ENCODE results near the gene CST3.
"Not testable (repeated sequence)": the region's sequence is repeated elsewhere in the genome, so short reads cannot be mapped to it uniquely, and the experiment has no call there.

CST3 gene

DNA sequence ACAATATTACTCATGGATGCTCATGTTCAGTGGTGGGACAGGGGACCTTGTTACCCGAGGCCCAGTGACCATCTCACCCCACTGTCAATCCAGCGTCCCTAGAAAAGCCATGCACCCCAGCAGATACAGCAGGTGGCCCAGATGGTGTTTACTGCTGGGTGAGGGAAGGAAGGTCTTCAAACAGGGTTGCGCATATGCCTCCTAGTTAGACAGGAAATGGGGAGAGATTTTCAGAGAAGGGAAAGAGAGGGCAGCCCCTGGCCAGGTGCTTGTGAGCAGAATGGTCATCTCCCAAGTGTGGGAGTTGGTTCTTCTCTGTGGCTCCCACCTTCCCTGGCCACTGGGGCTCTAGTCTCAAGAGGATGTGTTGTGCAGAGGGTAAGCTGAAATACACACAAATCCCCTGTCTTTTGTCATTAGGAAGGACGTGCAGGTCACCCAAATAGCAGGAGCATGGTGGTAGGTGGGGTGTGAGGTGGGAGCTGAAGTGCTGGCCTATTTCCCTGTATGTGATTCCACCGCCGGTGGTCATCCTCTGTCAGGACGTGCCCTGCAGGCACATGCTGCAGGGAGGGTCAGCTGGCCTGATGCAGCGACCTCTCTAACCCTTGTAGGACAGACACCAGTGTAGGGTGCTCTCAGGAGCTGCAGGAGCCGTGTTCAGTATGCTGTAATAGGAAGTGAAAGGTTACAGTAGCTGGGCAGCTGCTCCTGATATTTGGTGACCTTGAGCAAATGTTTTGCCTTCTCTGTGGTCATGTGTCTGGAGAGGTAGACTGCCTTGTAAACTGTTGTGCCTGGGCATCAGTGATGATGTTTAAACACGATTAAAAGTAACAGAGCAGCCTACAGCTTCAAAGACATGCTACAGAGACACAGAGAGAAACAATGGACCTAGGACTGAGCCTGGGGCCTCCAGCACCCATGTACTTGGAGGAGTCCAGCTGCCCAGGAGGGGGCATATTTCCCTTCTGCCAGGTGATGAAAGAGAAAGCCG, 3.2 kb upstream of the CST3 start:
- no peak for FAIRE-seq

DNA sequence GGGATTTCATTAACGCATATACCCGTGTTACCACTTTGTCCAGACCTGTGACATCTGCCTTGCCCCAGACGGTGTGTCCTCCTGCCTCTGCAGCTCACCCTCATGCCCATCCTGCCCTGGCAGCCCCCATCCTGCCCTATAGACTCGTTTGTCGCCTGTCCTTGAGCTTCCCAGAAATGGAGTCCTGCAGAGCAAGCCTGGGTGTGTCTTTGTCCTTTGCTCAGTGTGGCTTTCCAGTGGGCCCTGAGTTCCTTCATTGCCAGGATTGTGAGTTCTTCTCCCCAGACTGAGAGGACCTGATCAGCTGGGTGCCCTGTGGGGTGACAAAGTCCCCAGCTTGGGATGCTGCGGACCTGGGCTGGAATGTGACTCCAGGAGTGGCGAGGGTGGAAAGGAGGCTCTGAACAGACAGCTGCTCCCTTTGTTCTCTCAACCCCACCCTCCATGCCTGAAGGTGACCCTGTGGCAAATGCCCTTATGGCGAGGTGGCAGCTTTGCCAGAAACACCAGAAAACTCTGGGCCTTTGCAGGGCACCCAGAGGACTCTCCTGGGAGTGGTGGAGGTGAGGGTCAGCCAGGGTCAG, 2.4 kb upstream of the CST3 start:
- FAIRE-seq, result no peak

DNA sequence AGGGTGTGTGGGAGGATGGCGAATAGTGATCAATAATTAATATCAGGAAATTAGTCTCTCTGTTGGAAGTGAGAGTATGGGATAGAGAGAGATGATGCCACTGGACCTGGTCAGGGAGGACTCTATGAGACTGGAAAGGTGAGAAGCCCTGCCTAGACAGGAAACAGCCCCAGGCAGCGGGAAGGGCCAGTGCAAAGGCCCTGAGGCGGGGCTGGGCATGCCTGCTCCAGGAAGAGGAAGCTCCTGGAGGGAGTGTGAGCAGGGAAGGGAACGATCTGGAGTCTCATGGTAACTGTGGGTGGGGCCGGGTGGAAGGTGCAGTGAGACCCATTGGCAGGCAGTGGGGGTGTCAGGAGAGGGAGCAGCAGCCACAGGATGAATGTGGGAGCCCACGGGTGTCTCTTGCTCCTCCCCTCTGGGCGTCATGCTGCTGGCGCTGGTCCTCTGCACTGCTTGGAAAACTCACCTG, 1.8 kb upstream of the CST3 start:
- no peak for FAIRE-seq

DNA sequence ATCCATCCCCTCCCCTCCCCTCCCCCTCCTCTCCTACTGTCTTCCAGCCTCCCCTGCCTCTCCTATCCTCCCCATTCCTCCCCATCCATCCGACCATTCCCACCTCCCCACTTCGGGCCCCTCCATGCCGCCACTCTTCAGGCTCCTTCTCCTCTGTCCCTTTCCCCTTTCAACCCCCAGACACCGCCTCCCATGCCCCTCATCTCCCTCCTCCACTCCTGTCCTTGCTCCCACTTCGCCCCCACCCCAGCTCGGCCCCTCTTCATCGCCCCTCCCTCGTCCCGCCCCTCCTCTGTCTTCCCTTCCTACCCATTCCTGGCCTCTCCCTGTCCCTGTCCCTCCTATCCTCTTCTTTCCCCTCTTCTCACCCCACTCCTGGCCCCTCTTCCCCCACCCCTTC, 554 bp upstream of the CST3 start:
- no peak for FAIRE-seq

DNA sequence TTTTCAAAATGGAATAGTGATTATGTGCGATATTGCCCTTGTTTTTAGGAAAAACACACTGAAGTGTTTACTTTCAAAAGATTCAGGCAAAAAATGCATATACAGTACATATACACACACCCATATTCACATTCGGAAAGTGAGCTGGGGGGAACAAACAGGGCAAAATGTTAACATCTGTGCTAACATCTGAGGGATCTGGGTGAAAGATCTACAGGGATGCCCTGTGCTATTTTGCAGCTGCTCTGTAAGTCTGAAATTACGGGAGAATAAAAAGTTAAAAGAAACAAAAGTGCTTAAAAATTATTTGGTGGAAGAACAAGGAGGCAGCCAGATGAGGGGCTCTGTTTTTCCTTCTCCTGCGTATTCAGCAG, 860 bp downstream of the CST3 start:
- FAIRE-seq, result no peak

DNA sequence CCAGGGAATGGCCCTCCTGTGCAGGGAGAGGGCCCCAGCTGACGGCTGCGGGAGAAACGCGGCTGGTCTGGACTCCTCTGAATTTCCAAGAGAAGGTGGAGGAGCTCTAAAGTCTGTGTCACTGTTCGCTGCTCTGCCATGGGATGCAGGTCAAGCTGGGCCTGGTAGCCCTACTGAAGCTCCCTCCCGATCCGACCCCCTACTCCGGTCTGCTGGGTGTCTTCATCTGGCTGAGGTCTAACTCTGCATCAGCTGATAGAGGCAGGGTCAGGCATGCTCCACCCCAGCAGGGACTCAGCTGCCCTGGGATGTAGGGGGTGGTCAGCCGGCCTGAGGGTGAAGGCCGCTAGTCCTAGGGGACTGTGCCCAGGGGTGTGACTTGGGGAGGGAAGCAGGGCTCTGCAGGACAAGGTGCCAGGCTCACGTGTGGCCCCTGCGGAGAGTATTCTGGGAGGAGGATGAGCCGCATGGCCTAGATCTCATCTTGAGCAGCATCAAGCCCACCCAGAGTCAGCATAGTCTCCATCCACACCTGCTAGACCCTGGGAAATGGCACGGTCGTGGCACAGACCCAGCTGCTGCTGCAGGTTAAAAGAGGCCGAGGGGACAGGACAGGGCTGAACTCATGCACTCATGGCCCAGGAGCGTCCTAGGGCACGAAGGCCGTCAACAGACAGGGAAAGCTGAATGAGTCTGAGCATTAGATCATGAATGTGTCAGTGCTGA, 1.4 kb downstream of the CST3 start:
- no peak for FAIRE-seq

DNA sequence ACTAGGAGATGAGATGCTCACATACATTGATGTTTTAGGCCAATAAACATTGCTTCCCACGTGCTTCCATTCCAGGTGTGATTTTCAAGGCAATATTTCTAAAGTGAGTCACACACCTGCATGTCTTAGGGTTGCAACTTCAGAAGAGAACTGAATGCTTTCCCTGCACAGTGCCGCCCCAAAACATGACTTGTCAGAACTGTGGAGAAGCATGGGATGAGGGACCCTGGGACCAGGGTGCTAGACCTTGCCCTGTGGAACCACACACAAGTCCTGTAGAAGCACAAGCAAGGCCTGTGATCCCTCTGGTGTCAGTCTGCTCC, 2.0 kb downstream of the CST3 start:
- not testable (repeated sequence) for FAIRE-seq

DNA sequence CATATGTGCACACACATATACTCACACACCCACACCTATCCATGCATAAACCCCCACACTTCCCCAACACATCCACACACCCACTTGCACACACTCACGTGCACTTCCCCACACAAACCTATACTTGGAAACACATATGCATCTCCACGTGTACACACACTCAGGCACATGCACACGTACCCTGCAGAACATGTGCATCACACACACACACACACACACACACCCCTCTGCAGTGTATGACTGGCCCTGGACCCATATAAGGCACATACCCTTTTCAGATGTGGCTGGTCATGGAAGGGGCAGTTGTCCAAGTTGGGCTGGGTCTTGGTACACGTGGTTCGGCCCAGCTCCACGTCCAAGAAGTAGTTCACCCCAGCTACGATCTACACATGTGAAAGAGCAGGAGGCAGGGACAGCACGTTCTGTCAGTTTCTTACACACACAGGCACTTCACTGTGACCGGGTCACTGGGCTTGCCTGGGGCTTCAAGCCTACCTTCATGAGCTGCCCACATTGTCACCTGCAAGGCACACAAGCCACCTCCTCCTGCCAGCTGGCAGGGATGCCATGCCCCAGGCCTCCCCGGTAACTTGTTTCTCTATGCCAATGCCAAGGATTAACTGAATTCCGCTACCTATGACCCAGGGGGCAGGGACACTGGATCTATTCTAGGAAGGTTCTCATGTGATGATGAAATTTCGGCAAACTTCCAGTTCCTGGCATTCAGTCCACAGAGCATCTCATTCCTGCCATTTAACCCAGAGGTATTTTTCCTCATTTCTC, 2.6 kb downstream of the CST3 start:
- no peak for FAIRE-seq

DNA sequence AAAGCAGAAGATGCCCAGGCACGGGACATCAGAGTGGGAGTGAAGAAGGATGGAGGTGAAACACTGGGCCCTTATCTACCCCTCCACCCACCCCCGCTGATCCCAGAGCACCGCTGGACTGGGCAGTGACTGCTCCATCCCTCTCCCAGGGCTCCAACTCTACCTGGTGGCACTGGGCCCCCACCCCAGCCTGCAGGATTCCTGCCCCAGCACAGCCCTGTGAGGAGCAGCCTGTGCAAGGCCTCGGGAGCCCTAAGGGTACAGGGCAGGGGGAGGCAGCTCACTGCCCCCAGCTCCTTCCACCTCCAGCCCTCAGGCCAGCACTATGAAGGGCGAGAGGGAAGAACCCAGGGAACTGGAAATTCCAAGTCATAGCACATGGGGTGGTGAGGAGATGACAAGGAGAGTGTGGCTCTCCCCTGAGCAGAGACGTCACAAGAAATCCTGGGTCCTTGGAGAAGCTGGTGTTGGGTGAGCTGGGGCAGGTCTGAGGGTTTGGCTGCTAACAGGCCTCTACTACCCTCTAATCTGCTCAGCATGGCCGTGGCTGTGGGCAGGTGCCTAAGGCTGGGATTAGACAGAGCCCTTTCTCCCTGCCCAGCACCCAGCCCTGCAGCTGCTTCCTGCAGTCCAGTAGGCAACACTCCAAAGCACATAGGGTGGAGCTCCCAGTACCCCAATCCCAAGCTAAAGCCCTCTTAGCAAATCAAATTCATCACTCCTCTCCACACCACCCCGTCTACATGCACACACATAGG, 3.5 kb downstream of the CST3 start:
- no peak for FAIRE-seq

DNA sequence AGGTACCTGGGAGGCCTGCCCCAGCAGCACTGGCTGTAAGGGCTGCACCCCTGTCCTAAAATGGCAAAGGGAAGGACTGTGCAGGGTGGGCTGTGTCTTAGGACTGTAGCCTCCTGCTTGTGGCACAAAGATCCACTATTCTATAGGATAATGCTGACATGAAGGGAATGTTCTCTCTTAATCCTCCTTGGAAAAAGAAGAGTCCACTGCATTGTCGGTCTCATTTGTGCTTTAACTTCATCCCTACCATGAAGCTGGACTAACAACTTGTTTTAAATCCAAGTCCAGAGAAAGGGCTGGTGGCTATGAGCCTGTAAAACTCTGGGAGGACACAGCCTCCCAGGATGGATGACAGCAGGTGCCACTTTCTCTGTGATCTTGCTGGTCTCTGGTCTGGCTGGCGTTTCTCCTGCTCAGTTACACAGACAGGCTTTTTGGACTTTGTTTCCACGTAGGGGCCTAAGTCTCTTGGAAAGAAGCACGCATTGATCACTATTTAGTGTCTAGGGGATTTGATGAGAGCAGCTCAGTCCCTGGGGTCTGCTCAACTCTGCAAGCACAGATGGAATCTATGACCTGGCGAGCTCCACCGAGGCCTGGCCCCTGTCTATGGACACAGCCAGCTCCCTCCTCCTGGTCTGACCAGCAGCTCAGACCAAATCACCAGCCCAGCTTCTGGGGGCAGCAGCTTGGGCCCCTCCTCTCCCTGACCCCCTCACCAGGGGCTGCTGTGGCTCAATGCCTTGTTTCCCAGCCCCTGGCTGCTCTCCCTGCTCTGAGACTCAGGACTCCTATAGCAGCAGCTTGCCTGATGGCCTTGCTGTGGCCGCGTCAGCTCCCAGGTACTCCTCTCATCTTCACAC, 4.8 kb downstream of the CST3 start:
- no peak for FAIRE-seq

DNA sequence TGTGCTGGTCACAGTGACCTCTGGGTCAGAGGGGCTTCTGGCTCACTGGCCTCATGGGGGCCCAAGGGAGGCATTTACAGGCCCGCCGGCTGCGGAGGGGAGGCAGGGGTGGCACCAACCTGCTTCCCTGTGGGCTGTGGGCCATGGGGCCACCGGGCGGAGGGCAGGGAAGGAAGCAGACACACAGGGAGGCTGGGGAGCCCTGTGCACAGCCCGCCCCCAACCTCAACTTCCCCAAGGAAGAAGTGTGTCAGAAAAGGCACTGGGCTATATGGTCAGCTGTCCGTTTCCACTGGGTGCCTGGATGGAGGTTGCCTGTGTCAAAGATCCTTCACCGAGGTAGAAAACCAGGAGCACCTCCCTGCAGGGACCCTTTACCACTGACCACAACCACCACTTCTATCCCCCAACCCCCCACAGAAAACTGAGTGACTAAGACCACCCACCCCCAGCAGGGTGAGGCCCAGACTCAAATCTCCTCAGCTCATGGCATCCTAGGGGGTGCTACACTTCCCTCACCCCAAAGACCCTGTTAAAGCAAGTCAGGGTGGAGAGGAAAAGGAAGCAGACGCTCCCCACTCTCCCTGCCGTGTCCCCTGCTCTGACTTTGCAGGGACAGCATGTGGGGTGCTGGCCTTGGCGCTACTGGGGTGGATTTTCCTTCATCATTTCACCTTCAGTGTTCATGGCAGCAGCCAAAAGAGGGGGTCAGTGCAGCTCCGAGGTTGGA, 5.6 kb downstream of the CST3 start:
- no peak for FAIRE-seq

DNA sequence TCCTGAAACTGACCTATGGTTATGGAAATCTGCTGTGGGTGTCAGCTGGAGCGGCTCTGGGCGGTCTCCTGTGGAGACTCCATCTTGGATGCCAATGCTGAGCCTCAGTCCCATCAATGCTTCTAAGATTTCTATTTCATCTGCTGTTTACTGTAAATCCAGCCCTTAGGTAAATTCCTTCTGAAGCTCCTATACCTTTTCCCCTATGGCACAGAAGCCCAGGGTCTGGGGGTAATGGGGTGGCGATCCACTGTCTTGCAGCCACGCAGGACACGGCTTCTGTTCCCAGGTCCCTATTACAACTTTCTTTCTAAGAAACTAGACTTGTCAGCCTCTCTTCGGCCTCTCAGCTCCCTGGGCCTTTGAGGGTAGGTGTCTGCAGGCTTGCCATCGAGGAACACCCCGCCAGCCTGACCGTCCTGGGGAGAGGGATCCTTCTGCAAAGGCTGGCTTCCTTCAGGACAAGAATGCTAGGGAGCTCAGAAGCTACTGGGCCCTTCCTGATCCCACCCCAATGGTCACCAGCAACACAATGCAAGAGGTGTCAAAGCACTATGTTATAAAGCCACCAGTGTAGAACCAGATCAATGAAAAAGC, 6.4 kb downstream of the CST3 start:
- no peak for FAIRE-seq

DNA sequence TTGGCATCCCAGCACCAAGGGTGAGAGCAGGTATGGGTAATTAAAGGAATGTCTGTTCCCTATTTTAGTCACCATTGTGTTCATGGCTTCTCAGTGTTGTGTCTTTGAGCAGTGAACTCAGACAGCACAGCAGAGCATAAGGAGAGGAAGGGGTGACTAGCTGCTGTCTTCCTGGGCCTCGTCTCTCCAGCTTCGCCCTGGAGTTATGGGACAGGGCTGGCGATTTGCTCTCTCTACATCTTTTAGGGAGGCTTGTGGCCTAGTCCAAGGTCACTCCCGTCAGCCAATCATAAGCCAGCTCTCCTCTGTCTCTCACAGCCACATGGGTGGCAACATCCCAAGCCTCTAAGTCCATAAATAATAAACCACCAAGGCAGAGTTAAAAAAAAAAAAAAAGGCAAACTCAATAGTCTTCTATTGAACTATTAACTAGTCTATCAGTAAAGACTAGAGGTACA, 7.3 kb downstream of the CST3 start:
- no peak for FAIRE-seq

DNA sequence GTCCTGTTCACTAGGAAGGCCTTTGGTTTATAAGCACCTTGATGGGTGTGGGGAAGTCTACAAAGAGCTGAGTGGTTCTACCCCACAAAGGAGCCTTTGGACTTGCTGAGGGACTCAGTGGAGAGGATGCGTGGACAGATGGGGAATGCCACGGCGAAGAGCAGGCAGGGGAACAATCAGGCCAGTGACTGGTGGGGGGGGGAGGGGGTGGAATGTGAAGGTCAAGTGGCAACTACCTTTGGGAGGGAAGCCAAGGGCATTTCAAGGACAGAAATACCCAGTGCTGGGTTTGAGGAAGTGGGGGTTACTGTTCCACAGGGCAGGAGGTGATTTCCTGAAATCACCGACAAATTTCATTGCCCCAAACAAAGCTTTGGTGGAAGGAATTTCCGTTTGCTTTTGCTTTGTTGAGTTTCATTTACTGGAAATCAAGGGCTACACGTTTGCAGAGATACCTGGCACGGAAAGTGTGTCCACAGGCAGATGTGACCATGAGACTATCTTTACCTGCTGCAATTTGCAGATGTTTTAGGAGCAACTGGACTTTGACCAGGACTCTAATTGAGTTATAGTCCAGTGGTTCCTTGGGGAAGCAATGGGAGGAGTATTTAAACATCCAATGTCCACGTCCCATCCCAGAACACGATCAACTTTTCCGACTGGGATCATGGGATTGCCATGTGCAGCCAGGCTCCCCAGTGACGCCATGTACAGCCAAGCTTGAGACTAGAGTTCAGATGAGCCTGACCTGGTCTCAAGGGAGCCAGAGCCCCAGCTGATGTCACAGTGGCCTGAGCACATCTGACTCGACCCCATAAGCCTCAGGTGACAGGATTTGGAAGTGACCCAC, 8.0 kb downstream of the CST3 start:
- no peak for FAIRE-seq

DNA sequence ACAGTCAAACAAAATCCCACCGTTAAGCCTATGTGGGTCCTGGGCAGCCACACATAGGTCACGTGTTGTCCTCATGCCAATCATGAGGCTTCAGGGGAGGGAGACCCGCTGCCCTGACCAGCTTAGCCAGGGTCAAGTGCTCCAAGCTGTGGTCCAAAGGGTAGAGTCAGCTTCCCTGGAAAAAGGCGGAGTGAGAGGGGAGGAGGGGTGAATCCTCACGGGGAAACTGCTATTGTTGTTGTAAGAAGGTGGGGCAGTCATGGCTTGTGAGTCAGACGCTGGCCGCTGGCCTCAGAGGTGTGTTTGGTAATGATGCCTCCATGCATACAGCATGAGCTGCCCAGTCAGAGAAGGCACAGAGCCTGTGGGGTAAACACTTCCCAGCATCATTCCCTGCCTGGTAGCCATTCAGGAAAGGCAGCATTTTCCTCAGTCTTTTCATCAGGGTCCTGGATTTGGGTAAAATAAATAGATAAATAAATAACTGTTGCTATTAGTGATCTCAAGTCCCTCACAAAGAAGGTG, 8.7 kb downstream of the CST3 start:
- no peak for FAIRE-seq

DNA sequence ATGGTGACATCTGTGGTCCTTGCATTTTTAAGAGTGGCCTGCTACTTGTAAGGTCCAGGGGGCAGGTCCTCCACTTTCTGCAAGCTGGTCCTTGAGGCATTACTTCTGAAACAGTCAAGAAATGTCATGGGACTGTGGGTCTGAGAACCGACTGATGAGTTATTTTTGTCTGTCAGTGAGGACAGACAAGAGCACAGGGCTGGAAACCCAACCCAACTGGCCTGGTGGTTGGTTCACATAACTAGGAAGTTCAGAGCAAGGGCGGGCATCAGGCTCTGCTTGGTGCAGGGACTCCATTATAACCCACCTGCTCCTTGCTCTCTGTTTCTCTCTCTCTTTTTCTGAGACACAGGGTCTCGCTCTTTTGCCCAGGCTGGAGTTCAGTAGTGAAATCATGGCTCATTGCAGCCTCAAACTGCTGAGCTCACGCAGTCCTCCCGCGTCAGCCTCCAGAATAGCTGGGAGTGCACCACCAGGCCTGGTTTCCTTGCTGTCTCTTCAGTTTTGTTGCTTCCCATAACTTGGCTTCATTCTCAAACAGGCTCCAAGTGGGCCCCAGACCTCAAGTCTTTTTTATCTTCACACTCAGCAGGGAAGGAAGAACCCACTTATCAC, 9.2 kb downstream of the CST3 start:
- FAIRE-seq, result no peak

DNA sequence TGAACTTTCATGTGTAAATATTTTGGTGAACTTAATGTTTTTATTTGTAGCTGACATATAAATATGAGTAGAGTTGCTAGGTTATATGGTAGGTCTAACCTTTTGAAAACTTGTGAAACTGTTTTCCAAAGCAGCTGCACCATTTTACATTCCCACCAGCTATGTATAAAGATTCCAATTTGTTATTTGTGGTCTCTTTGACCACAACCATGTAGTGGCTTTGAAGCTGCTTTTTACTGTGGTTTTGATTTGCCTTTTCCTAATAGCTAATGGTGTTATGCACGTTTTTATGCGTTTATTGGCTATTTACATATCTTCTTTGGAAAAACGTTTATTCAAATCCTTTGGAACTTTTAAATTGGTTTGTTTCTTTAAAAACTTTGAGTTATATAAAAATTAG, 10.3 kb downstream of the CST3 start:
- no peak for FAIRE-seq

DNA sequence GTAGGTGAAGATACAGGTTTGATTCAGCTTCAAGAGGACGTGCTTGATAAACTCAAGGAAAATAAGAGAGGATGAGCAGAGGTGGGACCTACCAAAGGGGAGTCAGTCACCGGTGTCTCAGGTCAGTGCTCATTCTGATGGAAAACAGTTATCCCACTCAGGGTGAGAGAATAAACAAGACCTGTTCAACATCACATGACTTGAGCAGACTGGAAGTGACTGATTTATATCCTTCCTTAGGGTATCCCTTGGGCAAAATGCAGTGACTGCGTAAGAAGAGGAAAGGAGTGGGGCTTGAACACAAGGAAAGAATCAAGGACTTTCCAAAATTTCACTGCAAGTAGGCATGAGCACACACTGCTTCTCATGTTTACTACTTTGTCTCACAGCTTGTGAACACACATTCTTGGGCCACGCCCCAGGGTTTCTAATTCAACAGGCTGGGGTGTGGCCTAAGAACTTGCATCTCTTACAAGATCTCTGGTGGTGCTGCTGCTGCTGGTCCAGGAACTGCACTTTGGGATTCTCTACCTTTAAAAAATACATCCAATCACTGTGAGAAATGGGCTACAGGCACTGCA, 11.6 kb downstream of the CST3 start:
- FAIRE-seq, result no peak

Measured in G401.6 (cell line).